SK-N-SH (cell line): ENCODE data around the gene DSE. TPM values are rescaled to one million over a fixed set of nuclear protein-coding genes. Genes with fewer than 3 reads are reported as not detected.

Source experiments
- CTCF ChIA-PET: fragments of 300-600, 350-600 bp; formaldehyde crosslinking; extraction: SDS; loops from one replicate; lab custom pipeline; 2021; lab: Yijun Ruan, JAX
- POLR2A ChIA-PET: fragments of 350-600 bp; sonication (Branson Sonifier 250); formaldehyde crosslinking; extraction: SDS; loops from one replicate; lab custom pipeline; 2020; ENCODE audit warnings: antibody characterized with exemption, inconsistent platforms; lab: Yijun Ruan, JAX
- DNase-seq: peaks from one replicate; pipeline ENCODE4 v3.0.0; 2012
- H2AFZ ChIP-seq: fragments of 200-600 bp; sonication (generic); 2 replicates; pipeline ENCODE4 v1.8.1; 2016; ENCODE audit warnings: antibody characterized with exemption, mild to moderate bottlenecking, low read depth
- H3F3A ChIP-seq: fragments of 200-600 bp; sonication (generic); replicated peaks from 2 replicates; pipeline ENCODE3; 2016; ENCODE audit warnings: antibody characterized with exemption, mild to moderate bottlenecking; ENCODE audit not compliant: insufficient read depth
- H3K27ac ChIP-seq, 2 experiments: fragments of 200-500 bp in 1 of 2; fragments of 200-600 bp in 1 of 2; sonication (Bioruptor generic) in 1 of 2; sonication (generic), shearing (Covaris generic) in 1 of 2; 2 replicates each; pipeline versions ENCODE4 v1.5.1 to v1.6.1; 2014 to 2016; ENCODE audit warnings: low read depth in 2 of 2, inconsistent platforms in 1 of 2, low read length in 1 of 2, mild to moderate bottlenecking in 1 of 2, mixed read lengths in 1 of 2
- H3K27me3 ChIP-seq: fragments of 200-600 bp; sonication (generic), shearing (Covaris generic); 2 replicates; pipeline ENCODE4 v1.6.1; 2016; ENCODE audit warnings: mixed run types; ENCODE audit not compliant: insufficient read depth
- H3K36me3 ChIP-seq, 2 experiments: fragments of 200-500 bp in 1 of 2; fragments of 200-600 bp in 1 of 2; sonication (Bioruptor generic) in 1 of 2; sonication (generic) in 1 of 2; replicated peaks in 1 of 2; 2 replicates each; pipeline versions ENCODE3 to v1.5.1; 2014 to 2016; ENCODE audit warnings: low read length in 1 of 2, mild to moderate bottlenecking in 1 of 2; ENCODE audit not compliant: insufficient read depth in 2 of 2, control insufficient read depth in 1 of 2
- H3K4me1 ChIP-seq, 2 experiments: fragments of 200-500 bp in 1 of 2; fragments of 200-600 bp in 1 of 2; sonication (Bioruptor generic) in 1 of 2; sonication (generic), shearing (Covaris generic) in 1 of 2; 2 replicates each; pipeline versions ENCODE4 v1.5.1 to v1.6.1; 2014 to 2016; ENCODE audit warnings: low read depth in 1 of 2, low read length in 1 of 2, mixed run types in 1 of 2; ENCODE audit not compliant: insufficient read depth in 2 of 2, control insufficient read depth in 1 of 2
- H3K4me2 ChIP-seq: fragments of 200-600 bp; sonication (generic), shearing (Covaris generic); 2 replicates; pipeline ENCODE4 v1.6.1; 2017; ENCODE audit warnings: mixed run types
- H3K4me3 ChIP-seq, 2 experiments: fragments of 200-500 bp in 1 of 2; fragments of 200-600 bp in 1 of 2; sonication (Bioruptor generic) in 1 of 2; sonication (generic), shearing (Covaris generic) in 1 of 2; 2 replicates each; pipeline versions ENCODE4 v1.5.1 to v1.8.1; 2014 to 2016; ENCODE audit warnings: low read depth in 2 of 2, inconsistent platforms in 1 of 2, low read length in 1 of 2, mild to moderate bottlenecking in 1 of 2, mixed read lengths in 1 of 2, moderate library complexity in 1 of 2
- H3K79me2 ChIP-seq: fragments of 200-600 bp; sonication (generic); 2 replicates; pipeline ENCODE4 v1.8.1; 2017; ENCODE audit warnings: mild to moderate bottlenecking; ENCODE audit not compliant: insufficient read depth
- H3K9ac ChIP-seq: fragments of 200-600 bp; sonication (generic); 2 replicates; pipeline ENCODE4 v1.6.1; 2017; ENCODE audit warnings: mixed run types
- H3K9me2 ChIP-seq: fragments of 200-600 bp; sonication (generic); 2 replicates; pipeline ENCODE4 v1.6.1; 2017; ENCODE audit warnings: mixed run types
- H3K9me3 ChIP-seq: fragments of 200-600 bp; sonication (generic); 2 replicates; pipeline ENCODE4 v1.6.1; 2017; ENCODE audit warnings: mixed run types, mild to moderate bottlenecking, moderate library complexity
- H4K20me1 ChIP-seq: fragments of 200-600 bp; sonication (generic); 2 replicates; pipeline ENCODE4 v1.6.1; 2017; ENCODE audit warnings: mild to moderate bottlenecking, mixed run types; ENCODE audit not compliant: insufficient read depth
- CHD2 ChIP-seq: fragments of 150-350 bp; IDR thresholded peaks from 2 replicates; pipeline ENCODE4 v1.6.1; 2018; ENCODE audit warnings: low read length; ENCODE audit not compliant: partially characterized antibody
- EP300 ChIP-seq, 2 experiments: IDR thresholded peaks; 2 replicates each; pipeline versions ENCODE4 v1.4.0 to v1.6.1; 2012; ENCODE audit warnings: borderline replicate concordance in 1 of 2, low read depth in 1 of 2, low read length in 1 of 2
- EZH2phosphoT487 ChIP-seq: fragments of 200-600 bp; sonication (generic); IDR thresholded peaks from 2 replicates; pipeline ENCODE4 v1.6.1; 2017; ENCODE audit warnings: low read depth, mixed run types, mild to moderate bottlenecking, antibody characterized with exemption, moderate library complexity, borderline replicate concordance
- JUND ChIP-seq: IDR thresholded peaks from 2 replicates; pipeline ENCODE4 v1.4.0; 2012
- MEF2A ChIP-seq: IDR thresholded peaks from 2 replicates; pipeline ENCODE4 v1.4.0; 2012; ENCODE audit warnings: low read depth, borderline replicate concordance
- MXI1 ChIP-seq: IDR thresholded peaks from 2 replicates; pipeline ENCODE4 v1.6.1; 2012; ENCODE audit warnings: mild to moderate bottlenecking, low read depth, low read length, improper control_type of control experiment
- NFIC ChIP-seq: IDR thresholded peaks from 2 replicates; pipeline ENCODE4 v1.4.0; 2012; ENCODE audit warnings: borderline replicate concordance
- RAD21 ChIP-seq: IDR thresholded peaks from 2 replicates; pipeline ENCODE4 v1.6.1; 2012; ENCODE audit warnings: mild to moderate bottlenecking, low read length
- RXRA ChIP-seq: IDR thresholded peaks from 2 replicates; pipeline ENCODE4 v1.4.0; 2012; ENCODE audit warnings: low read depth, mild to moderate bottlenecking, borderline replicate concordance
- SIN3A ChIP-seq: IDR thresholded peaks from 2 replicates; pipeline ENCODE4 v1.6.1; 2012; ENCODE audit warnings: low read depth, mild to moderate bottlenecking, low read length, moderate library complexity, borderline replicate concordance
- TCF12 ChIP-seq: IDR thresholded peaks from 2 replicates; pipeline ENCODE4 v1.4.0; 2012
- TEAD4 ChIP-seq: IDR thresholded peaks from 2 replicates; pipeline ENCODE4 v1.4.0; 2012; ENCODE audit warnings: mild to moderate bottlenecking, borderline replicate concordance; ENCODE audit not compliant: insufficient read depth
- WGBS: methylation state at CpG from one replicate; pipeline ENCODE4 v1.1.6; 2017; ENCODE audit warnings: low lambda C conversion rate; 5-methylcytosine and 5-hydroxymethylcytosine counted together
- polyA plus RNA-seq, 3 experiments: library from polyadenylated mRNA; depleted of rRNA; stranded (reverse); fragments of >200 nt; gene quantifications; 2 replicates each; pipeline ENCODE4 v1.2.3, GENCODE V29; 2012
- TF ChIP-seq, protein P1 (sequence below): fragments of 200-600 bp; sonication (generic); IDR thresholded peaks from 2 replicates; pipeline ENCODE4 v1.6.1; 2017; ENCODE audit warnings: antibody characterized with exemption, mild to moderate bottlenecking, moderate library complexity
- TF ChIP-seq, protein P2 (sequence below): IDR thresholded peaks from 2 replicates; pipeline ENCODE4; 2012
- TF ChIP-seq, protein P3 (sequence below): IDR thresholded peaks from 2 replicates; pipeline ENCODE4 v1.4.0; 2012; ENCODE audit warnings: low read depth
- TF ChIP-seq, protein P4 (sequence below): IDR thresholded peaks from 2 replicates; pipeline ENCODE4 v1.4.0; 2012; ENCODE audit warnings: low read depth, borderline replicate concordance

The DSE gene
- polyA plus RNA-seq, 1 of the 3 experiments (the other 2 are of a cell fraction) = 12.7 TPM

DNA sequence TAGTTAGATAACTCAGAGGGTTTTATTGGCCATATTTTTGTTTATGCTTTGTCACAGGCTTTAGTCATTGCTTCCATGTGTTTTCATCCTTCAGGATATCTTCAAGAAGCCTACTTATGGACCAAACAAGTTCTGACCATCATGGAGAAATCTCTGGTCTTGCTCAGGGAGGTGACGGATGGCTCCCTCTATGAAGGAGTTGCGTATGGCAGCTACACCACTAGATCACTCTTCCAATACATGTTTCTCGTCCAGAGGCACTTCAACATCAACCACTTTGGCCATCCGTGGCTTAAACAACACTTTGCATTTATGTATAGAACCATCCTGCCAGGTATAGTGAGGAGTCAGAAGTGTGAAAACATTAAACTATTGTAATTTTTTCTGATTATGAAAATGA, 60.1 kb downstream of the DSE start:
- no peak overlapping the region for H3K9ac ChIP-seq
- TF ChIP-seq JUND = no peak
- TF ChIP-seq RAD21 = no peak
- TF ChIP-seq, protein P1, sequence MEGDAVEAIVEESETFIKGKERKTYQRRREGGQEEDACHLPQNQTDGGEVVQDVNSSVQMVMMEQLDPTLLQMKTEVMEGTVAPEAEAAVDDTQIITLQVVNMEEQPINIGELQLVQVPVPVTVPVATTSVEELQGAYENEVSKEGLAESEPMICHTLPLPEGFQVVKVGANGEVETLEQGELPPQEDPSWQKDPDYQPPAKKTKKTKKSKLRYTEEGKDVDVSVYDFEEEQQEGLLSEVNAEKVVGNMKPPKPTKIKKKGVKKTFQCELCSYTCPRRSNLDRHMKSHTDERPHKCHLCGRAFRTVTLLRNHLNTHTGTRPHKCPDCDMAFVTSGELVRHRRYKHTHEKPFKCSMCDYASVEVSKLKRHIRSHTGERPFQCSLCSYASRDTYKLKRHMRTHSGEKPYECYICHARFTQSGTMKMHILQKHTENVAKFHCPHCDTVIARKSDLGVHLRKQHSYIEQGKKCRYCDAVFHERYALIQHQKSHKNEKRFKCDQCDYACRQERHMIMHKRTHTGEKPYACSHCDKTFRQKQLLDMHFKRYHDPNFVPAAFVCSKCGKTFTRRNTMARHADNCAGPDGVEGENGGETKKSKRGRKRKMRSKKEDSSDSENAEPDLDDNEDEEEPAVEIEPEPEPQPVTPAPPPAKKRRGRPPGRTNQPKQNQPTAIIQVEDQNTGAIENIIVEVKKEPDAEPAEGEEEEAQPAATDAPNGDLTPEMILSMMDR = no peak
- TF ChIP-seq RXRA = no peak
- TF ChIP-seq NFIC = no peak
- TF ChIP-seq SIN3A = no peak
- no peak for TF ChIP-seq MEF2A
- no peak for TF ChIP-seq MXI1
- no peak for TF ChIP-seq CHD2
- TF ChIP-seq, protein P2, sequence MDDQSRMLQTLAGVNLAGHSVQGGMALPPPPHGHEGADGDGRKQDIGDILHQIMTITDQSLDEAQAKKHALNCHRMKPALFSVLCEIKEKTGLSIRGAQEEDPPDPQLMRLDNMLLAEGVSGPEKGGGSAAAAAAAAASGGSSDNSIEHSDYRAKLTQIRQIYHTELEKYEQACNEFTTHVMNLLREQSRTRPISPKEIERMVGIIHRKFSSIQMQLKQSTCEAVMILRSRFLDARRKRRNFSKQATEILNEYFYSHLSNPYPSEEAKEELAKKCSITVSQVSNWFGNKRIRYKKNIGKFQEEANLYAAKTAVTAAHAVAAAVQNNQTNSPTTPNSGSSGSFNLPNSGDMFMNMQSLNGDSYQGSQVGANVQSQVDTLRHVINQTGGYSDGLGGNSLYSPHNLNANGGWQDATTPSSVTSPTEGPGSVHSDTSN = no peak
- no peak for TF ChIP-seq TCF12
- TF ChIP-seq, protein P3, sequence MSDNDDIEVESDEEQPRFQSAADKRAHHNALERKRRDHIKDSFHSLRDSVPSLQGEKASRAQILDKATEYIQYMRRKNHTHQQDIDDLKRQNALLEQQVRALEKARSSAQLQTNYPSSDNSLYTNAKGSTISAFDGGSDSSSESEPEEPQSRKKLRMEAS = no peak
- no peak overlapping the region for H3K4me2 ChIP-seq
- peaks cover 6% of the 10 kb centered on the region; the same call in 1 of the 2 replicates for H3K79me2 ChIP-seq
- no peaks in the 10 kb centered on the region for H3K4me1 ChIP-seq
- H3K4me3 ChIP-seq = no peak overlapping the region
- peaks cover 6% of the 10 kb centered on the region for H3F3A ChIP-seq
- H3K27me3 ChIP-seq = no peaks in the 10 kb centered on the region
- POLR2A ChIA-PET = no interaction called here
- peaks cover 57 to 61% of the 10 kb centered on the region in 2 experiments for H3K36me3 ChIP-seq
- no peaks in the 10 kb centered on the region for H3K9me3 ChIP-seq
- no peak for DNase-seq
- WGBS = 97% methylated on average over 4 of the region's 4 CpGs
- H2AFZ ChIP-seq = no peak overlapping the region
- no peaks in the 10 kb centered on the region for H4K20me1 ChIP-seq
- no peaks in the 10 kb centered on the region for H3K9me2 ChIP-seq
- CTCF ChIA-PET = no interaction called here
- H3K27ac ChIP-seq = no peak overlapping the region

DNA sequence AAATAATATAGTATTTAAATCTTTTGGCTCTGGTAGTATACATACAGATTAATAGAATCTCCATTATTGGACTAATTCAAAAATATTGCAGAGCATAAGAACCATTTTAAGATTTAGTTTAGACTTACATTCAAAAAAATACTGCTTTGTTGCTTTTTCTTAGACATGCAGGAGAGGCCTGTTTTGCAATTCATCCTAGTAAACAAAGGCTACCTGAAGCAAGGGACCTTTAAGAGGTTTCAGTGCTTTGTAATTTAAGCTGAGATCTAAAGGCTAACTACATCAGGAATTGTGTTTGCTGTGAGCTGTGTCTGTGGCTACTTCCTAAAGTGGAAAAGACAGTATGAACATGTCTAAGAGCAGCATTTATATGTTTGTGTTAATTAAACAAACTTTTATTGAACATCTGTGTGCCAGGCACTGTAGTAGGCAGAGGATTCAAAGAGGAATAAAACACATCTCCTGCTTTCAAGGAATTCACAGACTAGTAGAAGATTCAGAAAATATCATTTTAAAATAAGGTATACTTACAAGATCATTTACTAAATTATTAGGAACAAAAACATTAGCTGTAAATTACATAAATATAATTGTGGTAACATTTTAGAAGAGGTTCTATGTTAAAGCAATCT, 61.3 kb downstream of the DSE start:
- CTCF ChIA-PET = interaction anchor here (1.2 to 1.3 kb wide), 2 partner anchors 11 to 14 kb away, joined by 3 to 5 read pairs; no protein-coding TSS in a partner anchor
- peaks cover 60 to 65% of the 10 kb centered on the region in 2 experiments for H3K36me3 ChIP-seq

More for the DNA sequence above, 61.3 kb downstream of the DSE start:
- H3K9me2 ChIP-seq = no peaks in the 10 kb centered on the region
- H3K27ac ChIP-seq = no peak overlapping the region
- H4K20me1 ChIP-seq = no peaks in the 10 kb centered on the region
- H3K4me2 ChIP-seq = no peak overlapping the region
- H3F3A ChIP-seq = peaks cover 6% of the 10 kb centered on the region
- no peak overlapping the region for H3K4me3 ChIP-seq
- TF ChIP-seq TEAD4 (no peak), EZH2phosphoT487 (no peak), MEF2A (no peak), EP300 (IDR thresholded peaks at IDR 0.05; ENCODE audit: borderline replicate concordance in 1 of 2, low read depth in 1 of 2, low read length in 1 of 2) (no peak)
- TF ChIP-seq, protein P4, sequence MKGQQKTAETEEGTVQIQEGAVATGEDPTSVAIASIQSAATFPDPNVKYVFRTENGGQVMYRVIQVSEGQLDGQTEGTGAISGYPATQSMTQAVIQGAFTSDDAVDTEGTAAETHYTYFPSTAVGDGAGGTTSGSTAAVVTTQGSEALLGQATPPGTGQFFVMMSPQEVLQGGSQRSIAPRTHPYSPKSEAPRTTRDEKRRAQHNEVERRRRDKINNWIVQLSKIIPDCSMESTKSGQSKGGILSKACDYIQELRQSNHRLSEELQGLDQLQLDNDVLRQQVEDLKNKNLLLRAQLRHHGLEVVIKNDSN = no peak
- no peak overlapping the region for H3K9ac ChIP-seq
- peaks cover under 1% of the 10 kb centered on the region; the same call in 1 of the 2 replicates for H3K79me2 ChIP-seq
- H2AFZ ChIP-seq = no peak overlapping the region
- no peak for DNase-seq
- no peaks in the 10 kb centered on the region for H3K9me3 ChIP-seq
- no peaks in the 10 kb centered on the region for H3K4me1 ChIP-seq
- H3K27me3 ChIP-seq = no peaks in the 10 kb centered on the region
- POLR2A ChIA-PET = no interaction called here
